ENCODE results near the gene PRR13. TPM values are rescaled to one million over a fixed set of nuclear protein-coding genes. Genes with fewer than 3 reads are reported as not detected.

Gene PRR13
- total and polyA plus RNA-seq, 4 donors = 59.0 to 336 (median 168) TPM

- 1% methylated on average over 38 to 52 of the region's 52 CpGs for WGBS, 2 donors
- Histone ChIP-seq H3K27ac (ENCODE audit: low read depth in 1 of 2, low read length in 1 of 2) (peak overlapping the region; percentile 71 to 86), H3K4me3 (peak overlapping the region; percentile 47), H3K9me3 (ENCODE audit: control insufficient read depth in 4 of 4, insufficient read depth in 3 of 4, low read length in 3 of 4) (no peaks in the 10 kb centered on the region), H3K9ac (ENCODE audit: insufficient read depth in 1 of 2, low read length in 2 of 2) (peak overlapping the region; percentile 56 to 98), H3K27me3 (ENCODE audit: control insufficient read depth in 3 of 3, insufficient read depth in 3 of 3, low read length in 2 of 3) (no peaks in the 10 kb centered on the region), H3K4me1 (ENCODE audit: control insufficient read depth in 5 of 5, insufficient read depth in 5 of 5, low read length in 5 of 5) (peaks cover 0 to 35% (median 23%) of the 10 kb centered on the region in 5 donors), H3K36me3 (ENCODE audit: control insufficient read depth in 4 of 4, insufficient read depth in 4 of 4, low read length in 4 of 4) (peaks cover 0 to 3% (median under 1%) of the 10 kb centered on the region in 4 donors)
- ATAC-seq (ENCODE audit: insufficient read depth, low FRiP score) (peak; percentile 83), DNase-seq (peak; percentile 97 to 98 (median 98))
- TF ChIP-seq CTCF (IDR thresholded peaks at IDR 0.05; ENCODE audit: control extremely low read depth, extremely low read depth) = no peak
These were observed 51.5 kb downstream of the PRR13 start for GRCh38 chr12:53492830-53493609.

DNA sequence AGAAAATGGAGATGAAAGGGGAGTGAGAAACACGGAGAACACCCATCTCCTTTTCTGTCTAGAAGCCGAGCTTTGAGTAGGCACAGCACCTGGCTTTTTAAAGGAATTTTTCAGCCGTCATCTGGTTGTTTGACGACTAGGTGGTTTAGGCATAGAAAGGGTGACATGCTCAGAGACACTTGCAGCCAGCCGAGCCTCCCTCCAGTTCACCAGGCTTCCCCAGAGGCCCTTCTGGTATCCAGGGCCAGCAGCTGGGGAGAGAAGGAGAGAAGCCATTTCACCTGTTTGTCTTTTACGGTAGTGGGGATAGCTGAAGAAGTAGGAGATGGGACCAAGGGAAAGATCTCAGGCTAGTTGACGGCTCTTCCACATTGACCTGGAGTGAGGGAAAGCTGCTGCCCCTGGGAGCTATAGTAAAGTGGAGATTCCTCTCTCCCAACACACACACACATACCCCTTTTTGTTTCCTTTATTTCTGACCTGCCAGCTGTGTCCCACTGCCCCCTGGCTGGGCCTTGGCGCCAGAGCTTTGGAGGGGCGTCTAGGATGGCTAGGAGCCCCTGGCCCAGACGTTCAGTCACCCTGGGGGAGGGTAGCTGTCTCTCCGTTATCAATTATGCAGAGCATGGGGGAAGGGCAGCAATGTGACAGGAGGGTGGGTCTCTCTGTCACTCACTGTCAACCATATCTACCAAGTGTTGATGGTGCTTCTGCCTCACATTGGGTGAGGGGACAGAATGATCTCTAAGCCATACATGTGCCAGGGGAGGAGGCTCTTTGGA lies 52.3 kb downstream of the PRR13 start:
- ATAC-seq (ENCODE audit: insufficient read depth, low FRiP score) (no peak), DNase-seq (no peak)
- H3K9ac ChIP-seq (ENCODE audit: insufficient read depth in 1 of 2, low read length in 2 of 2) = peak overlapping the region; percentile 56 to 98
- peak overlapping the region; percentile 43 to 71 for H3K27ac ChIP-seq (ENCODE audit: low read depth in 1 of 2, low read length in 1 of 2)
- WGBS, 2 donors = 40 to 45% methylated on average over 11 of the region's 11 CpGs
- H3K4me1 ChIP-seq (ENCODE audit: control insufficient read depth in 5 of 5, insufficient read depth in 5 of 5, low read length in 5 of 5) = peaks cover 0 to 39% (median 23%) of the 10 kb centered on the region in 5 donors
- H3K36me3 ChIP-seq (ENCODE audit: control insufficient read depth in 4 of 4, insufficient read depth in 4 of 4, low read length in 4 of 4) = peaks cover 0 to 3% (median 0%) of the 10 kb centered on the region in 4 donors
- no peak for TF ChIP-seq CTCF (IDR thresholded peaks at IDR 0.05; ENCODE audit: control extremely low read depth, extremely low read depth)
- H3K27me3 ChIP-seq (ENCODE audit: control insufficient read depth in 3 of 3, insufficient read depth in 3 of 3, low read length in 2 of 3) = no peaks in the 10 kb centered on the region
- no peak overlapping the region for H3K4me3 ChIP-seq
- no peaks in the 10 kb centered on the region for H3K9me3 ChIP-seq (ENCODE audit: control insufficient read depth in 4 of 4, insufficient read depth in 3 of 4, low read length in 3 of 4)

Other genes with a start within 250 kb of the PRR13 start
- gene ITGB7, start 234.5 kb upstream of the PRR13 start, total RNA-seq = 1 to 10 TPM; 2.3 to 7.9 TPM
- 1 to 10 TPM; 3.9 to 6.1 TPM for gene ITGB7, start 234.5 kb upstream of the PRR13 start, polyA plus RNA-seq
- gene RARG, start 209.5 kb upstream of the PRR13 start, total RNA-seq = 10 to 100 TPM; 27.8 to 29.7 TPM
- 10 to 100 TPM; 12.0 to 14.2 TPM for gene RARG, start 209.5 kb upstream of the PRR13 start, polyA plus RNA-seq
- gene ESPL1, start 173.4 kb upstream of the PRR13 start, total RNA-seq = 1 to 10 TPM; 2.0 to 6.7 TPM
- gene ESPL1, start 173.4 kb upstream of the PRR13 start, polyA plus RNA-seq = under 1 TPM; 0.77 to 0.97 TPM
- 100 to 1,000 TPM; 351 to 361 TPM for gene PFDN5, start 146.2 kb upstream of the PRR13 start, total RNA-seq
- gene PFDN5, start 146.2 kb upstream of the PRR13 start, polyA plus RNA-seq = 1,000 to 10,000 TPM in 1 of 2 donors, 100 to 1,000 TPM in 1; 649 to 1,722 TPM
- 10 to 100 TPM; 22.1 to 63.5 TPM for gene MYG1, start 142.0 kb upstream of the PRR13 start, total RNA-seq
- 10 to 100 TPM; 56.1 to 88.9 TPM for gene MYG1, start 142.0 kb upstream of the PRR13 start, polyA plus RNA-seq
- gene AAAS, start 120.1 kb upstream of the PRR13 start, total RNA-seq = 10 to 100 TPM; 51.4 to 51.7 TPM
- 10 to 100 TPM; 29.7 to 37.0 TPM for gene AAAS, start 120.1 kb upstream of the PRR13 start, polyA plus RNA-seq
- gene SP7, start 105.4 kb upstream of the PRR13 start, total RNA-seq = not detected
- gene SP7, start 105.4 kb upstream of the PRR13 start, polyA plus RNA-seq = not detected
- gene SP1, start 61.6 kb upstream of the PRR13 start, total RNA-seq = 10 to 100 TPM; 68.3 to 72.2 TPM
- gene SP1, start 61.6 kb upstream of the PRR13 start, polyA plus RNA-seq = 10 to 100 TPM; 16.2 to 26.6 TPM
- gene AMHR2, start 17.9 kb upstream of the PRR13 start, total RNA-seq = under 1 TPM in 1 of 2 donors, not detected in 1; 0.52 TPM
- under 1 TPM; 0.02 to 0.22 TPM for gene AMHR2, start 17.9 kb upstream of the PRR13 start, polyA plus RNA-seq
- gene PCBP2, start 10.4 kb downstream of the PRR13 start, total RNA-seq = 100 to 1,000 TPM; 612 to 697 TPM
- gene PCBP2, start 10.4 kb downstream of the PRR13 start, polyA plus RNA-seq = 100 to 1,000 TPM; 363 to 501 TPM
- 10 to 100 TPM; 21.2 to 25.4 TPM for gene MAP3K12, start 57.7 kb downstream of the PRR13 start, total RNA-seq
- gene MAP3K12, start 57.7 kb downstream of the PRR13 start, polyA plus RNA-seq = 10 to 100 TPM; 13.4 to 18.9 TPM
- gene TARBP2, start 59.5 kb downstream of the PRR13 start, total RNA-seq = 10 to 100 TPM; 32.6 to 41.3 TPM
- 10 to 100 TPM; 32.2 to 37.1 TPM for gene TARBP2, start 59.5 kb downstream of the PRR13 start, polyA plus RNA-seq
- gene NPFF, start 65.8 kb downstream of the PRR13 start, total RNA-seq = not detected
- under 1 TPM in 1 of 2 donors, not detected in 1; 0.45 TPM for gene NPFF, start 65.8 kb downstream of the PRR13 start, polyA plus RNA-seq
- 10 to 100 TPM; 40.4 to 43.3 TPM for gene ATF7, start 184.6 kb downstream of the PRR13 start, total RNA-seq
- gene ATF7, start 184.6 kb downstream of the PRR13 start, polyA plus RNA-seq = 10 to 100 TPM; 16.8 to 22.9 TPM
- 100 to 1,000 TPM; 143 to 274 TPM for gene ATP5MC2, start 234.3 kb downstream of the PRR13 start, total RNA-seq
- 100 to 1,000 TPM; 366 to 582 TPM for gene ATP5MC2, start 234.3 kb downstream of the PRR13 start, polyA plus RNA-seq